DOHH2 (cell line): ENCODE results near the gene TULP1.

Experiments used
- CTCF ChIP-seq: fragments of 200-600 bp; sonication (generic); IDR thresholded peaks from one replicate; pipeline ENCODE4 v1.5.1; 2014; ENCODE audit warnings: antibody characterized with exemption, mild to moderate bottlenecking, low read depth, low read length; ENCODE audit not compliant: poor library complexity, severe bottlenecking
- EZH2phosphoT487 ChIP-seq: fragments of 200-600 bp; sonication (generic); IDR thresholded peaks from 2 replicates; pipeline ENCODE4 v1.6.1; 2017; ENCODE audit warnings: borderline replicate concordance, mild to moderate bottlenecking, antibody characterized with exemption, low read length, moderate library complexity, mixed read lengths

DNA sequence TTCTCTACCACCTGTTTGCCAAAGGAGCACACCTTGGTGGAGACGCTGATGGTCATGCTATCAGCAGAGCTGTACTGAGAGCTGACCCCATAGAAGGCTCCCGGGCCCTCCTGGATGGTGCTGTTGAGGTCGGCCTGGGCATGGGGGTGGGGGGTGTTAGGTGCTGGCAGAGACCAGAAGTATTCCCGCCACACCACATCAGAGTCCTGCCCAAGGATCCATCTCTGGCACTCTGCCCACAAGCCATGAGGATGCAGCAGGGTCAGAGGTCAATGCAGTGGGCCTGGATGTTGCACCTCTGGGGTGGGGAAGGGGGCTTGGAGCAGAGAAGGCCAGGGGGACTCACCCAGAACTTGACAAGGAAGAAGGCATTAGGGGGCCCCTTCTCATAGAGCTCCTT lies 37.1 kb downstream of the TULP1 start:
- no peak for TF ChIP-seq CTCF
- no peak for TF ChIP-seq EZH2phosphoT487
